Lower lobe of right lung (tissue), 2 donors: ENCODE results near the gene SLC38A9. TPM values are rescaled to one million over a fixed set of nuclear protein-coding genes. Genes with fewer than 3 reads are reported as not detected.
A peak's percentile ranks its signal among the peaks of the same experiment; 100 is the strongest.

ENCODE experiments used
- ATAC-seq, 2 donors: fragments of 200-7000 bp; cut with Tn5 transposase; one replicate each; pipeline ENCODE4 v1.9.1; 2020 to 2022; ENCODE audit warnings: mild to moderate bottlenecking in 2 of 2, moderate library complexity in 2 of 2
- DNase-seq: peaks from one replicate; pipeline ENCODE4 v3.0.0-alpha.2; 2020
- H3K27ac ChIP-seq: fragments of 200-600 bp; one replicate; pipeline ENCODE4 v1.8.0; 2022
- H3K27me3 ChIP-seq: fragments of 200-600 bp; one replicate; pipeline ENCODE4 v1.8.0; 2022; ENCODE audit warnings: low read depth
- H3K36me3 ChIP-seq: fragments of 200-600 bp; one replicate; pipeline ENCODE4 v1.8.0; 2022; ENCODE audit warnings: mild to moderate bottlenecking
- H3K4me1 ChIP-seq: fragments of 200-600 bp; one replicate; pipeline ENCODE4 v1.8.0; 2022
- H3K4me3 ChIP-seq: fragments of 200-600 bp; one replicate; pipeline ENCODE4 v1.8.0; 2022; ENCODE audit warnings: mild to moderate bottlenecking
- H3K9me3 ChIP-seq: fragments of 200-600 bp; one replicate; pipeline ENCODE4 v1.8.0; 2022
- intact Hi-C: fragments of 100-400 bp; cut with DNase I; formaldehyde crosslinking; loops from one replicate; pipeline ENCODE4 v1.11.0; 2022
- total RNA-seq: library from RNA; stranded (reverse); fragmentation: NEBNext Ultra II Directional; extraction: Animal tissue kit (Norgen Biotek cat#: 25700); gene quantifications from one replicate; pipeline ENCODE4 v1.2.1, GENCODE V29; 2021
- TF ChIP-seq, protein P1 (sequence below): fragments of 200-600 bp; IDR thresholded peaks from one replicate; pipeline ENCODE4 v1.8.0; 2022; ENCODE audit warnings: antibody characterized with exemption, mild to moderate bottlenecking
- donor health status: DM: no; HTN: yes; CAD: no; lungs with severe emphysema.

Gene SLC38A9
- total RNA-seq, 1 donor from 2014 or later, result 23.8 TPM

GRCh38 chr5:55634866-55635265, 77.3 kb downstream of the SLC38A9 start:
- Histone ChIP-seq H3K4me1 (peaks cover 59% of the 10 kb centered on the region), H3K27me3 (no peaks in the 10 kb centered on the region), H3K9me3 (no peaks in the 10 kb centered on the region), H3K36me3 (peaks cover 4% of the 10 kb centered on the region), H3K4me3 (no peak overlapping the region), H3K27ac (peak overlapping the region; percentile 63)
- TF ChIP-seq, protein P1, sequence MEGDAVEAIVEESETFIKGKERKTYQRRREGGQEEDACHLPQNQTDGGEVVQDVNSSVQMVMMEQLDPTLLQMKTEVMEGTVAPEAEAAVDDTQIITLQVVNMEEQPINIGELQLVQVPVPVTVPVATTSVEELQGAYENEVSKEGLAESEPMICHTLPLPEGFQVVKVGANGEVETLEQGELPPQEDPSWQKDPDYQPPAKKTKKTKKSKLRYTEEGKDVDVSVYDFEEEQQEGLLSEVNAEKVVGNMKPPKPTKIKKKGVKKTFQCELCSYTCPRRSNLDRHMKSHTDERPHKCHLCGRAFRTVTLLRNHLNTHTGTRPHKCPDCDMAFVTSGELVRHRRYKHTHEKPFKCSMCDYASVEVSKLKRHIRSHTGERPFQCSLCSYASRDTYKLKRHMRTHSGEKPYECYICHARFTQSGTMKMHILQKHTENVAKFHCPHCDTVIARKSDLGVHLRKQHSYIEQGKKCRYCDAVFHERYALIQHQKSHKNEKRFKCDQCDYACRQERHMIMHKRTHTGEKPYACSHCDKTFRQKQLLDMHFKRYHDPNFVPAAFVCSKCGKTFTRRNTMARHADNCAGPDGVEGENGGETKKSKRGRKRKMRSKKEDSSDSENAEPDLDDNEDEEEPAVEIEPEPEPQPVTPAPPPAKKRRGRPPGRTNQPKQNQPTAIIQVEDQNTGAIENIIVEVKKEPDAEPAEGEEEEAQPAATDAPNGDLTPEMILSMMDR, result no peak
- ATAC-seq, result no peak
- no peak for DNase-seq
- intact Hi-C loops, result no loop called here

- peaks cover 59% of the 10 kb centered on the region for H3K4me1 ChIP-seq
- H3K9me3 ChIP-seq, result no peaks in the 10 kb centered on the region
- ATAC-seq, result peak in 1 of 2 donors; percentile 36
- peaks cover 4% of the 10 kb centered on the region for H3K36me3 ChIP-seq
- no peak overlapping the region for H3K4me3 ChIP-seq
- peak overlapping the region; percentile 63 for H3K27ac ChIP-seq
- no peaks in the 10 kb centered on the region for H3K27me3 ChIP-seq
- DNase-seq, result no peak
- intact Hi-C loops, result no loop called here
- TF ChIP-seq, protein P1, result no peak
These were observed 77.8 kb downstream of the SLC38A9 start for GRCh38 chr5:55634209-55634805.

DNA sequence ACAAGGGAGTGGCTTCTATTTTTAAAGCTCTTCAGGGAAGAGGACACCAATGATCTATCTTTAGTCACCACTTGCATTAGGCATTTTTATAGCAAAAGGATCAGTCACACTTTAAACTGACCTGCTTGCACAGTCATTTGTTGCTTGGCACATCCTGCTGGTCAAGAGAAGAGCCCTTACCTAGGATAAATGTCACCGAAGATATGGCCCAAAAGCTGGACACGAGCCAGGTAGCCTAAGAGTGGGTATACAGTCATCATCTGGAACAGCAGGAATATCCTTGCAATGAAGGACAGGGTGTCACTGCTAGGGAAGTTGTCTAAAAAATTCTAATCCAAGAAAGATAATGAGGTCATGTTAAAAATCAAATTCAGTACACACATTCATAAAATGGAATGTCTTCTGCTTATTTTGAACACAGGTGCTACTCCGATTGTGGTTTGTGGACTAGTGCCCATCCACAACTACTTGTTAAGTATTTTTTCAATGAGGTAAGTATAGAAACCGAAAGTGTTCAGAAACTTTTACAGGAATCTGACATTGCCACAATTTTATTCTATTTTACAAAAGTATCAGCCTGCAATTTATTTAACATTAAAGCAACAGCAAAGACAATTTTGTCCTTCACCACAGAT, 78.4 kb downstream of the SLC38A9 start:
- DNase-seq, result no peak
- TF ChIP-seq, protein P1, result no peak
- intact Hi-C loops, result no loop called here
- Histone ChIP-seq H3K4me3 (no peak overlapping the region), H3K9me3 (no peaks in the 10 kb centered on the region), H3K4me1 (peaks cover 59% of the 10 kb centered on the region), H3K36me3 (peaks cover 4% of the 10 kb centered on the region), H3K27me3 (no peaks in the 10 kb centered on the region), H3K27ac (peak overlapping the region; percentile 63)
- peak; percentile 61 to 77 for ATAC-seq

DNA sequence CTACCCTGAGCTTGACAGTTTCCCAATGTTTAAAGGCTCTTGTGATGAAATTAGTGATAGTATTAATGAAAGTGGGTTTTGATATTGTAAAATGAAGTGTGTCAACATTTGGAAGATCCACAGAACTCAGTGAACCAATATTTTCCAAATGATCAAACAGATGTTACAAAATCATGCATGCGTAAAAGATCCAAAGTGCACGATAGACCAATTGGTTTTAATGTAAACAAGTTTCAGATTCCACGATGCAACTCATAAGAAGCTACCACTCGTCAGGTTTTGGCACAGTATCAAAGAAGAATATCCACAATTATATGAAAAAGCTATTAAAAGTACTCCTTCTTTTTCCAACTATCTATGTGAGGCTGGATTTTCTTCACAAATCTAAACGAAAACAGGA, 82.3 kb downstream of the SLC38A9 start:
- ATAC-seq (no peak), DNase-seq (no peak)
- H3K4me1 ChIP-seq, result peaks cover 32% of the 10 kb centered on the region

GRCh38 chr5:55626790-55627189, 85.3 kb downstream of the SLC38A9 start:
- Histone ChIP-seq H3K27ac (no peak overlapping the region), H3K36me3 (peaks cover 4% of the 10 kb centered on the region), H3K4me1 (peaks cover 8% of the 10 kb centered on the region), H3K9me3 (no peaks in the 10 kb centered on the region), H3K4me3 (no peak overlapping the region), H3K27me3 (no peaks in the 10 kb centered on the region)
- intact Hi-C loops, result no loop called here
- ATAC-seq (no peak), DNase-seq (no peak)
- TF ChIP-seq, protein P1, result no peak

More for the DNA sequence above, 82.3 kb downstream of the SLC38A9 start:
- H3K27ac ChIP-seq, result no peak overlapping the region
- no peaks in the 10 kb centered on the region for H3K9me3 ChIP-seq
- TF ChIP-seq, protein P1, result no peak
- H3K27me3 ChIP-seq, result no peaks in the 10 kb centered on the region
- intact Hi-C loops, result no loop called here
- no peak overlapping the region for H3K4me3 ChIP-seq
- H3K36me3 ChIP-seq, result peaks cover 4% of the 10 kb centered on the region
